Spleen (tissue), 11 donors: ENCODE results near the gene SH3RF3. TPM values are rescaled to one million over a fixed set of nuclear protein-coding genes. Genes with fewer than 3 reads are reported as not detected.

Experiments
- DNase-seq: peaks from one replicate; pipeline ENCODE4 v3.0.0-alpha.2; 2020
- H3K27ac ChIP-seq, 8 donors: fragments of 200-600 bp; sonication (generic) in 7 of 8; 1 replicate in 4 of 8; 2 replicates in 4 of 8; pipeline versions ENCODE4 v1.5.0 to v1.8.0; 2016 to 2021; ENCODE audit warnings: inconsistent platforms in 4 of 8, mild to moderate bottlenecking in 4 of 8, moderate library complexity in 1 of 8
- H3K27me3 ChIP-seq, 7 donors: fragments of 200-600 bp; sonication (generic) in 6 of 7; replicated peaks in 1 of 7; 1 replicate in 4 of 7; 2 replicates in 3 of 7; pipeline versions ENCODE4 v1.5.0 to v1.8.0; 2016 to 2021; ENCODE audit warnings: inconsistent platforms in 3 of 7, mild to moderate bottlenecking in 1 of 7
- H3K36me3 ChIP-seq, 6 donors: fragments of 200-600 bp; sonication (generic) in 5 of 6; 1 replicate in 4 of 6; 2 replicates in 2 of 6; pipeline versions ENCODE4 v1.5.0 to v1.8.0; 2016 to 2021; ENCODE audit warnings: inconsistent platforms in 2 of 6
- H3K4me1 ChIP-seq, 6 donors: fragments of 200-600 bp; sonication (generic) in 5 of 6; 1 replicate in 3 of 6; 2 replicates in 3 of 6; pipeline versions ENCODE4 v1.5.0 to v1.8.0; 2016 to 2021; ENCODE audit warnings: inconsistent platforms in 3 of 6
- H3K4me3 ChIP-seq, 8 donors: fragments of 200-600 bp; sonication (generic) in 7 of 8; 1 replicate in 4 of 8; 2 replicates in 4 of 8; pipeline versions ENCODE4 v1.5.0 to v1.8.0; 2016 to 2021; ENCODE audit warnings: inconsistent platforms in 4 of 8, mild to moderate bottlenecking in 4 of 8, moderate library complexity in 2 of 8
- H3K9me3 ChIP-seq, 8 donors: fragments of 200-600 bp; sonication (generic) in 7 of 8; 1 replicate in 4 of 8; 2 replicates in 4 of 8; pipeline versions ENCODE4 v1.5.0 to v1.8.0; 2016 to 2021; ENCODE audit warnings: inconsistent platforms in 4 of 8
- CTCF ChIP-seq, 11 experiments: fragments of 200-600 bp in 7 of 11; fragments of 450-650 bp in 4 of 11; sonication (generic) in 4 of 11; IDR thresholded peaks in 8 of 11; conservative IDR thresholded peaks in 3 of 11; 1 replicate in 7 of 11; 2 replicates in 4 of 11; pipeline versions ENCODE4 v1.4.0 to v1.8.0; 2016 to 2021; ENCODE audit warnings: antibody characterized with exemption in 11 of 11, inconsistent platforms in 4 of 11, mild to moderate bottlenecking in 1 of 11
- POLR2A ChIP-seq, 3 donors: fragments of 450-650 bp; IDR thresholded peaks; one replicate each; pipeline ENCODE4 v1.5.1; 2017; ENCODE audit warnings: antibody characterized with exemption in 3 of 3, mild to moderate bottlenecking in 1 of 3
- POLR2AphosphoS5 ChIP-seq, 3 donors: sonication (generic); formaldehyde crosslinking; IDR thresholded peaks; one replicate each; pipeline ENCODE4 v1.5.1; 2017; ENCODE audit warnings: antibody characterized with exemption in 3 of 3
- WGBS, 5 donors: extraction: QIAGEN DNeasy Blood & Tissue Kit in 3 of 5; methylation state at CpG; one replicate each; pipeline versions ENCODE4 v1.1.5 to v1.1.7; 2013 to 2018; 5-methylcytosine and 5-hydroxymethylcytosine counted together
- intact Hi-C: fragments of 100-400 bp; cut with DNase I; formaldehyde crosslinking; loops from one replicate; pipeline ENCODE4 v1.15.0; 2023; ENCODE audit warnings: low total_unique reads
- polyA plus RNA-seq, 3 donors: library from polyadenylated mRNA; stranded (reverse); fragments of 200-250 nt; gene quantifications; one replicate each; pipeline ENCODE4 v1.2.1, GENCODE V29; 2013
- total RNA-seq, 7 donors: library from RNA; depleted of rRNA in 3 of 7; stranded (reverse); fragments of >200 nt in 3 of 7; fragmentation: NEBNext Ultra II Directional in 4 of 7; extraction: Animal tissue kit (Norgen Biotek cat#: 25700) in 4 of 7; gene quantifications; one replicate each; pipeline versions ENCODE4 v1.1.0 to v1.2.1, GENCODE V29; 2016 to 2021
- donor health status: healthy with polysubstance abuse.
- donor health status: DM: no; HTN: no; CAD: no; lungs with moderate emphysema.
- donor health status: DM: no; HTN: no; CAD: no.
- donor health status: Bipolar disorder and iron deficiency.
- donor health status: healthy.
- donor health status: DM: no; HTN: no; CAD: no.
- donor health status: DM: yes; HTN: yes; CAD: no.

SH3RF3 gene
- total and polyA plus RNA-seq, 10 donors, result 1.3 to 7.6 (median 4.7) TPM

GRCh38 chr2:109351164-109351756 lies 222.3 kb downstream of the SH3RF3 start:
- no peaks in the 10 kb centered on the region for H3K27me3 ChIP-seq
- WGBS, 5 donors, result 57 to 73% (median 62%) methylated on average over 9 of the region's 9 CpGs
- H3K9me3 ChIP-seq, result peaks cover 0 to 5% (median 0%) of the 10 kb centered on the region in 8 donors
- H3K36me3 ChIP-seq, result no peaks in the 10 kb centered on the region
- no peak for TF ChIP-seq CTCF (IDR thresholded peaks at IDR 0.05 in 8 of 11, conservative IDR thresholded peaks at IDR 0.05 in 3 of 11)
- no peak for TF ChIP-seq POLR2A (IDR thresholded peaks at IDR 0.05)
- peak in 2 of 3 donors; percentile 61 to 62 for TF ChIP-seq POLR2AphosphoS5 (IDR thresholded peaks at IDR 0.05)
- H3K4me3 ChIP-seq, result no peak overlapping the region
- no peak for DNase-seq
- H3K27ac ChIP-seq, result peak overlapping the region in 1 of 8 donors; percentile 10
- intact Hi-C loops, result no loop called here
- peaks cover 18 to 56% (median 44%) of the 10 kb centered on the region in 6 donors for H3K4me1 ChIP-seq

GRCh38 chr2:109352056-109352897 lies 223.3 kb downstream of the SH3RF3 start:
- Histone ChIP-seq H3K36me3 (no peaks in the 10 kb centered on the region), H3K4me1 (peaks cover 18 to 56% (median 44%) of the 10 kb centered on the region in 6 donors), H3K4me3 (no peak overlapping the region), H3K27ac (peak overlapping the region in 1 of 8 donors; percentile 10), H3K27me3 (no peaks in the 10 kb centered on the region), H3K9me3 (peaks cover 0 to 5% (median 0%) of the 10 kb centered on the region in 8 donors)
- intact Hi-C loops, result no loop called here
- no peak for DNase-seq
- no peak for TF ChIP-seq CTCF (IDR thresholded peaks at IDR 0.05 in 8 of 11, conservative IDR thresholded peaks at IDR 0.05 in 3 of 11)
- TF ChIP-seq POLR2AphosphoS5 (IDR thresholded peaks at IDR 0.05), result no peak
- WGBS, 5 donors, result 41 to 58% (median 43%) methylated on average over 20 of the region's 20 CpGs

- Histone ChIP-seq H3K4me1 (peaks cover 18 to 49% (median 43%) of the 10 kb centered on the region in 6 donors), H3K36me3 (no peaks in the 10 kb centered on the region), H3K9me3 (peaks cover 0 to 11% (median 4%) of the 10 kb centered on the region in 8 donors), H3K27ac (no peak overlapping the region), H3K27me3 (no peaks in the 10 kb centered on the region), H3K4me3 (no peak overlapping the region)
- no peak for TF ChIP-seq POLR2AphosphoS5 (IDR thresholded peaks at IDR 0.05)
- TF ChIP-seq CTCF (IDR thresholded peaks at IDR 0.05 in 8 of 11, conservative IDR thresholded peaks at IDR 0.05 in 3 of 11), result no peak
- no peak for TF ChIP-seq POLR2A (IDR thresholded peaks at IDR 0.05)
- intact Hi-C loops, result no loop called here
- WGBS, 5 donors, result 86 to 93% (median 90%) methylated on average over 8 to 14 of the region's 14 CpGs
- no peak for DNase-seq
Observed at GRCh38 chr2:109352898-109353689, 224.1 kb downstream of the SH3RF3 start.
